C4-2B (cell line): Measurements from ENCODE around the gene ALPI.

Source experiments
- H3K27ac ChIP-seq: fragments of 450-650 bp; 2 replicates; pipeline ENCODE4 v1.5.1; 2017
- CTCF ChIP-seq: fragments of 450-650 bp; conservative IDR thresholded peaks from 2 replicates; pipeline ENCODE4 v1.5.1; 2017; ENCODE audit warnings: mild to moderate bottlenecking
- ZFX ChIP-seq: fragments of 450-650 bp; IDR thresholded peaks from 2 replicates; pipeline ENCODE4 v1.6.1; 2017

ALPI gene

GRCh38 chr2:232484628-232485347 is 28.8 kb downstream of the ALPI start:
- no peak for TF ChIP-seq CTCF
- TF ChIP-seq ZFX = no peak
- no peak overlapping the region for H3K27ac ChIP-seq

GRCh38 chr2:232485348-232485756 is 29.4 kb downstream of the ALPI start:
- TF ChIP-seq CTCF (no peak), ZFX (no peak)

GRCh38 chr2:232485757-232486557 is 30.0 kb downstream of the ALPI start:
- no peak for TF ChIP-seq ZFX
- no peak for TF ChIP-seq CTCF
- no peak overlapping the region for H3K27ac ChIP-seq

More at GRCh38 chr2:232485348-232485756, 29.4 kb downstream of the ALPI start:
- no peak overlapping the region for H3K27ac ChIP-seq

- TF ChIP-seq CTCF = no peak
- TF ChIP-seq ZFX = no peak
- no peak overlapping the region for H3K27ac ChIP-seq
Measured at GRCh38 chr2:232486558-232487384, 30.8 kb downstream of the ALPI start.

GRCh38 chr2:232487385-232488096 is 31.6 kb downstream of the ALPI start, which contains the start of gene ECEL1:
ECEL1 (minus strand) TSS chr2:232487834; CDS start chr2:232486653, 1,181 bp downstream.
- H3K27ac ChIP-seq = no peak within 1 kb of the TSS
- no peak for TF ChIP-seq CTCF
- TF ChIP-seq ZFX = no peak

GRCh38 chr2:232488097-232488711 is 32.3 kb downstream of the ALPI start:
- TF ChIP-seq ZFX (no peak), CTCF (no peak)
- no peak overlapping the region for H3K27ac ChIP-seq
